ENCODE measurements around the gene RNF157. TPM values are rescaled to one million over a fixed set of nuclear protein-coding genes. Genes with fewer than 3 reads are reported as not detected.

Gene RNF157
- total and polyA plus RNA-seq, 10 of the 15 experiments (the other 5 are each of a cell fraction or from before 2014, with no cell fraction given) = 1.4 to 15.9 (median 9.6) TPM

DNA sequence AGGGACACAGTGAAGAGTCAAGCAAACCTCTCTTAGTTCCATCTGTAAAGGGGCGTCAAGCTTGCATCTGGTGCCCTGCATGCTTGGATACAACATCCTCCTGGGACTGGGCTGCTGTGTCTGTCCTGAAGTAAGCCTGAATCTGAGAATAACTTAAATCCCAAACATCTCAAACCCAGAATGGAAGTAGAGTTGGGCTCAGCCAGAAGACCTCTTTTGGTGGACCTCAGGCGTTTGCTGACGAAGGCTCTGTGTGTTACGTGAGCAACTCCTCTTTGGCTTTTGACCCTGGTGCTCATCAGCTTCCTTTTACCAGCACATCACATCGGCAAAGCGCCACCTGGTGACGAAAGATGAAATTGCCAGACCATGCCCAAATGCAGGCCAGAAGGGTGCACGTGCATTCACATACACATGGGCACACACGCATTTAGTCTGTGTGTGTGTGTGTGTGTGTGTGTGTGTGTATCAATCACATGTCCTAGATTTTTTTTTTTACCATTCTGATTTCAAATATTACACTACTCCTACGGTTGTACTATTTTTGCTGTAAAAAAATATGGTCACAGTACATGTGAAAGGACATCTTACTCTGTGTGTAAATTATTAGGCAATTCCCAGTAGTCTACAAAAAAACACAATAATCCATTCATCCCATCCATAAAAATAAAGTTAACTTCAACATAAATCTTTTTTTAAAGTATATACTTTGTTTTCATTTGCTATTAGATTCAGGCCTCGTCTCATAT is 58.1 kb downstream of the RNF157 start (continued):
- TF ChIP-seq MEF2A (IDR thresholded peaks at IDR 0.05; ENCODE audit: insufficient read depth, low read depth, low read length) (0 out of 2 replicates have a peak, but pooled peaks have one; percentile 36), ZZZ3 (IDR thresholded peaks at IDR 0.05; ENCODE audit: control insufficient read depth, insufficient read length, low read depth) (no peak), MYC (IDR thresholded peaks at IDR 0.05; ENCODE audit: insufficient read depth, insufficient read length, insufficient replicate concordance, low read length, severe bottlenecking) (no peak), DPF2 (IDR thresholded peaks at IDR 0.05) (0 out of 2 replicates have a peak, but pooled peaks have one; percentile 15), TAF1 (IDR thresholded peaks at IDR 0.05; ENCODE audit: borderline replicate concordance, low read depth, low read length) (no peak), EED (IDR thresholded peaks at IDR 0.05; ENCODE audit: low read depth) (no peak), CBX3 (IDR thresholded peaks at IDR 0.05; ENCODE audit: borderline replicate concordance, low read depth) (no peak), HDAC2 (IDR thresholded peaks at IDR 0.05) (no peak), GABPA (IDR thresholded peaks at IDR 0.05; ENCODE audit: low read depth) (no peak), PAX8 (IDR thresholded peaks at IDR 0.05) (no peak), RAD51 (IDR thresholded peaks at IDR 0.05) (peak; percentile 74), BRCA1 (IDR thresholded peaks at IDR 0.05; ENCODE audit: low read depth, low read length) (no peak), EZH2 (IDR thresholded peaks at IDR 0.05; ENCODE audit: borderline replicate concordance, control insufficient read depth, low read depth, low read length) (no peak), SMARCA5 (IDR thresholded peaks at IDR 0.05) (peak; percentile 89), STAT3 (IDR thresholded peaks at IDR 0.05; ENCODE audit: low read depth, low read length) (no peak), RBBP5 (conservative IDR thresholded peaks at IDR 0.05) (no peak), BHLHE40 (IDR thresholded peaks at IDR 0.05; ENCODE audit: borderline replicate concordance in 1 of 2, low read depth in 2 of 2, low read length in 1 of 2) (peak; percentile 100), NR2F1 (conservative IDR thresholded peaks at IDR 0.05) (peak; percentile 96)
- TF ChIP-seq, protein P1, sequence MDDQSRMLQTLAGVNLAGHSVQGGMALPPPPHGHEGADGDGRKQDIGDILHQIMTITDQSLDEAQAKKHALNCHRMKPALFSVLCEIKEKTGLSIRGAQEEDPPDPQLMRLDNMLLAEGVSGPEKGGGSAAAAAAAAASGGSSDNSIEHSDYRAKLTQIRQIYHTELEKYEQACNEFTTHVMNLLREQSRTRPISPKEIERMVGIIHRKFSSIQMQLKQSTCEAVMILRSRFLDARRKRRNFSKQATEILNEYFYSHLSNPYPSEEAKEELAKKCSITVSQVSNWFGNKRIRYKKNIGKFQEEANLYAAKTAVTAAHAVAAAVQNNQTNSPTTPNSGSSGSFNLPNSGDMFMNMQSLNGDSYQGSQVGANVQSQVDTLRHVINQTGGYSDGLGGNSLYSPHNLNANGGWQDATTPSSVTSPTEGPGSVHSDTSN (IDR thresholded peaks at IDR 0.05; ENCODE audit: insufficient replicate concordance, low read depth, low read length) = no peak
- TF ChIP-seq, protein P2, sequence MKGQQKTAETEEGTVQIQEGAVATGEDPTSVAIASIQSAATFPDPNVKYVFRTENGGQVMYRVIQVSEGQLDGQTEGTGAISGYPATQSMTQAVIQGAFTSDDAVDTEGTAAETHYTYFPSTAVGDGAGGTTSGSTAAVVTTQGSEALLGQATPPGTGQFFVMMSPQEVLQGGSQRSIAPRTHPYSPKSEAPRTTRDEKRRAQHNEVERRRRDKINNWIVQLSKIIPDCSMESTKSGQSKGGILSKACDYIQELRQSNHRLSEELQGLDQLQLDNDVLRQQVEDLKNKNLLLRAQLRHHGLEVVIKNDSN (IDR thresholded peaks at IDR 0.05; ENCODE audit: borderline replicate concordance, extremely low read length, insufficient read depth, low read depth, low read length) = no peak
- TF ChIP-seq, protein P3, sequence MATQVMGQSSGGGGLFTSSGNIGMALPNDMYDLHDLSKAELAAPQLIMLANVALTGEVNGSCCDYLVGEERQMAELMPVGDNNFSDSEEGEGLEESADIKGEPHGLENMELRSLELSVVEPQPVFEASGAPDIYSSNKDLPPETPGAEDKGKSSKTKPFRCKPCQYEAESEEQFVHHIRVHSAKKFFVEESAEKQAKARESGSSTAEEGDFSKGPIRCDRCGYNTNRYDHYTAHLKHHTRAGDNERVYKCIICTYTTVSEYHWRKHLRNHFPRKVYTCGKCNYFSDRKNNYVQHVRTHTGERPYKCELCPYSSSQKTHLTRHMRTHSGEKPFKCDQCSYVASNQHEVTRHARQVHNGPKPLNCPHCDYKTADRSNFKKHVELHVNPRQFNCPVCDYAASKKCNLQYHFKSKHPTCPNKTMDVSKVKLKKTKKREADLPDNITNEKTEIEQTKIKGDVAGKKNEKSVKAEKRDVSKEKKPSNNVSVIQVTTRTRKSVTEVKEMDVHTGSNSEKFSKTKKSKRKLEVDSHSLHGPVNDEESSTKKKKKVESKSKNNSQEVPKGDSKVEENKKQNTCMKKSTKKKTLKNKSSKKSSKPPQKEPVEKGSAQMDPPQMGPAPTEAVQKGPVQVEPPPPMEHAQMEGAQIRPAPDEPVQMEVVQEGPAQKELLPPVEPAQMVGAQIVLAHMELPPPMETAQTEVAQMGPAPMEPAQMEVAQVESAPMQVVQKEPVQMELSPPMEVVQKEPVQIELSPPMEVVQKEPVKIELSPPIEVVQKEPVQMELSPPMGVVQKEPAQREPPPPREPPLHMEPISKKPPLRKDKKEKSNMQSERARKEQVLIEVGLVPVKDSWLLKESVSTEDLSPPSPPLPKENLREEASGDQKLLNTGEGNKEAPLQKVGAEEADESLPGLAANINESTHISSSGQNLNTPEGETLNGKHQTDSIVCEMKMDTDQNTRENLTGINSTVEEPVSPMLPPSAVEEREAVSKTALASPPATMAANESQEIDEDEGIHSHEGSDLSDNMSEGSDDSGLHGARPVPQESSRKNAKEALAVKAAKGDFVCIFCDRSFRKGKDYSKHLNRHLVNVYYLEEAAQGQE (IDR thresholded peaks at IDR 0.05; ENCODE audit: low read depth, low read length) = no peak
- TF ChIP-seq, protein P4, sequence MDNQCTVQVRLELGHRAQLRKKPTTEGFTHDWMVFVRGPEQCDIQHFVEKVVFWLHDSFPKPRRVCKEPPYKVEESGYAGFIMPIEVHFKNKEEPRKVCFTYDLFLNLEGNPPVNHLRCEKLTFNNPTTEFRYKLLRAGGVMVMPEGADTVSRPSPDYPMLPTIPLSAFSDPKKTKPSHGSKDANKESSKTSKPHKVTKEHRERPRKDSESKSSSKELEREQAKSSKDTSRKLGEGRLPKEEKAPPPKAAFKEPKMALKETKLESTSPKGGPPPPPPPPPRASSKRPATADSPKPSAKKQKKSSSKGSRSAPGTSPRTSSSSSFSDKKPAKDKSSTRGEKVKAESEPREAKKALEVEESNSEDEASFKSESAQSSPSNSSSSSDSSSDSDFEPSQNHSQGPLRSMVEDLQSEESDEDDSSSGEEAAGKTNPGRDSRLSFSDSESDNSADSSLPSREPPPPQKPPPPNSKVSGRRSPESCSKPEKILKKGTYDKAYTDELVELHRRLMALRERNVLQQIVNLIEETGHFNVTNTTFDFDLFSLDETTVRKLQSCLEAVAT (IDR thresholded peaks at IDR 0.05) = no peak
- TF ChIP-seq, protein P5, sequence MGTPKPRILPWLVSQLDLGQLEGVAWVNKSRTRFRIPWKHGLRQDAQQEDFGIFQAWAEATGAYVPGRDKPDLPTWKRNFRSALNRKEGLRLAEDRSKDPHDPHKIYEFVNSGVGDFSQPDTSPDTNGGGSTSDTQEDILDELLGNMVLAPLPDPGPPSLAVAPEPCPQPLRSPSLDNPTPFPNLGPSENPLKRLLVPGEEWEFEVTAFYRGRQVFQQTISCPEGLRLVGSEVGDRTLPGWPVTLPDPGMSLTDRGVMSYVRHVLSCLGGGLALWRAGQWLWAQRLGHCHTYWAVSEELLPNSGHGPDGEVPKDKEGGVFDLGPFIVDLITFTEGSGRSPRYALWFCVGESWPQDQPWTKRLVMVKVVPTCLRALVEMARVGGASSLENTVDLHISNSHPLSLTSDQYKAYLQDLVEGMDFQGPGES (IDR thresholded peaks at IDR 0.05) = no peak

Data from GM12878 (cell line).